Right lobe of liver (tissue), 6 donors: Measurements from ENCODE around the gene SPA17. TPM values are rescaled to one million over a fixed set of nuclear protein-coding genes. Genes with fewer than 3 reads are reported as not detected.

Experiments used
- ATAC-seq, 4 donors: fragments of 200-7000 bp; cut with Tn5 transposase; one replicate each; pipeline ENCODE4 v1.9.1; 2020; ENCODE audit warnings: mild to moderate bottlenecking in 4 of 4, moderate library complexity in 4 of 4
- DNase-seq, 3 donors: peaks; one replicate each; pipeline ENCODE4 v3.0.0-alpha.2; 2020
- H3K27ac ChIP-seq, 3 donors: fragments of 200-600 bp; one replicate each; pipeline ENCODE4 v1.8.0; 2022
- H3K27me3 ChIP-seq, 2 donors: fragments of 200-600 bp; one replicate each; pipeline ENCODE4 v1.8.0; 2022
- H3K36me3 ChIP-seq, 4 donors: fragments of 200-600 bp; sonication (generic) in 1 of 4; one replicate each; pipeline versions ENCODE4 v1.5.1 to v1.8.0; 2017 to 2022; ENCODE audit warnings: control low read depth in 1 of 4
- H3K4me1 ChIP-seq, 4 donors: fragments of 200-600 bp; sonication (generic) in 1 of 4; one replicate each; pipeline versions ENCODE4 v1.5.1 to v1.8.0; 2017 to 2022; ENCODE audit warnings: control low read depth in 1 of 4
- H3K4me3 ChIP-seq, 3 donors: fragments of 200-600 bp; one replicate each; pipeline ENCODE4 v1.8.0; 2022
- H3K9me3 ChIP-seq, 4 donors: fragments of 200-600 bp; sonication (generic) in 1 of 4; one replicate each; pipeline versions ENCODE4 v1.5.1 to v1.8.0; 2017 to 2022; ENCODE audit warnings: control low read depth in 1 of 4
- CTCF ChIP-seq, 4 donors: fragments of 200-600 bp in 3 of 4; fragments of 450-650 bp in 1 of 4; IDR thresholded peaks; one replicate each; pipeline versions ENCODE4 v1.5.1 to v1.8.0; 2016 to 2022; ENCODE audit warnings: antibody characterized with exemption in 4 of 4, mild to moderate bottlenecking in 2 of 4
- POLR2A ChIP-seq: fragments of 450-650 bp; IDR thresholded peaks from one replicate; pipeline ENCODE4 v1.6.1; 2017; ENCODE audit warnings: antibody characterized with exemption, mild to moderate bottlenecking
- WGBS: methylation state at CpG from one replicate; pipeline ENCODE4 v1.1.6; 2018; ENCODE audit warnings: low coverage, low lambda C conversion rate; ENCODE audit not compliant: insufficient coverage; ENCODE audit errors: missing lambda C conversion rate; 5-methylcytosine and 5-hydroxymethylcytosine counted together
- intact Hi-C, 2 donors: fragments of 100-400 bp; cut with DNase I; formaldehyde crosslinking; loops; one replicate each; pipeline versions ENCODE4 v1.11.2 to v1.14.1; 2022
- total RNA-seq, 6 experiments: library from RNA; depleted of rRNA in 2 of 6; stranded (reverse); fragments of >200 nt in 2 of 6; fragmentation: NEBNext Ultra II Directional in 3 of 6; extraction: Animal tissue kit (Norgen Biotek cat#: 25700) in 3 of 6; gene quantifications; one replicate each; pipeline versions ENCODE4 v1.1.0 to v1.2.4, GENCODE V29; 2016 to 2023
- donor health status: DM: no; HTN: yes; CAD: no.
- donor health status: DM: no; HTN: no; CAD: no.
- donor health status: DM: no; HTN: no; CAD: no.
- donor health status: DM: no; HTN: yes; CAD: no.
- donor health status: DM: no; HTN: yes; CAD: no.

The SPA17 gene
- total RNA-seq, 6 experiments from 2014 or later = 0.23 to 4.0 (median 1.2) TPM

GRCh38 chr11:124658501-124658900 lies 15.2 kb upstream of the SPA17 start:
- ATAC-seq (no peak), DNase-seq (no peak)
- Histone ChIP-seq H3K4me3 (no peak overlapping the region), H3K36me3 (no peaks in the 10 kb centered on the region), H3K9me3 (no peaks in the 10 kb centered on the region), H3K27me3 (no peaks in the 10 kb centered on the region), H3K27ac (no peak overlapping the region), H3K4me1 (no peaks in the 10 kb centered on the region)
- intact Hi-C loops = loop anchor here in 1 of 2 donors (10.0 kb wide), 1 partner anchor 186 kb away; no protein-coding TSS in a partner anchor
- 79% methylated on average over 3 of the region's 3 CpGs for WGBS
- TF ChIP-seq CTCF (IDR thresholded peaks at IDR 0.05) = no peak
- TF ChIP-seq POLR2A = no peak

- no peak for TF ChIP-seq POLR2A
- TF ChIP-seq CTCF (IDR thresholded peaks at IDR 0.05) = no peak
- intact Hi-C loops = loop anchor here in 1 of 2 donors (10.0 kb wide), 1 partner anchor 186 kb away; no protein-coding TSS in a partner anchor
- Histone ChIP-seq H3K9me3 (no peaks in the 10 kb centered on the region), H3K4me1 (no peaks in the 10 kb centered on the region), H3K27me3 (no peaks in the 10 kb centered on the region), H3K4me3 (no peak overlapping the region), H3K27ac (no peak overlapping the region), H3K36me3 (no peaks in the 10 kb centered on the region)
- no peak for DNase-seq
- 90% methylated on average over 1 of the region's 1 CpG for WGBS
- no peak for ATAC-seq
These were observed 14.7 kb upstream of the SPA17 start for GRCh38 chr11:124658986-124659385.

- no peak for ATAC-seq
These were observed 12.2 kb upstream of the SPA17 start for GRCh38 chr11:124661553-124661952.

DNA sequence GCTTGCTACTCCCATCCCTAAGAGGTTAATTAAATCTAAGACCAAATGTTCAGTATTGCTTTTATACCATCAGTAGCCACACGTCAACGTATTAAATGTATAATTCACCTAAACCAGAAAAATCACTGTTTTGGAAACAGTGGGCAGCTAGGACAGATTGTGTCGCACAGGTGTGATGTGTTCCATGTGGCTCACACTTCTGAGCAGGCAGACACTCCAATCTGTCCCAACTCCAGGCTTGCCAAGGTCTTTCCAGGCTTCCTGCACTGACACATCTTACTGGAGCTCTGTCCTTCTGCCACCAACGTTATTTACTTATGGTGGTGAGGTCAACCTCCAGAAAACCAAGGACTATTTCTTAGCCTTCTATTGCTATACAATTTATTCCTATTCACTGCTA lies 11.6 kb upstream of the SPA17 start:
- WGBS = 93% methylated on average over 4 of the region's 4 CpGs
- TF ChIP-seq POLR2A (no peak), CTCF (IDR thresholded peaks at IDR 0.05) (no peak)
- H3K4me3 ChIP-seq = no peak overlapping the region
- ATAC-seq (no peak), DNase-seq (no peak)
- intact Hi-C loops = no loop called here
- no peaks in the 10 kb centered on the region for H3K36me3 ChIP-seq
- H3K4me1 ChIP-seq = no peaks in the 10 kb centered on the region
- no peak overlapping the region for H3K27ac ChIP-seq
- H3K9me3 ChIP-seq = no peaks in the 10 kb centered on the region
- H3K27me3 ChIP-seq = no peaks in the 10 kb centered on the region

More at GRCh38 chr11:124661553-124661952, 12.2 kb upstream of the SPA17 start:
- Histone ChIP-seq H3K4me3 (no peak overlapping the region), H3K9me3 (no peaks in the 10 kb centered on the region), H3K27ac (no peak overlapping the region), H3K27me3 (no peaks in the 10 kb centered on the region), H3K4me1 (no peaks in the 10 kb centered on the region), H3K36me3 (no peaks in the 10 kb centered on the region)
- no peak for DNase-seq
- intact Hi-C loops = no loop called here
- TF ChIP-seq CTCF (IDR thresholded peaks at IDR 0.05) (no peak), POLR2A (no peak)

DNA sequence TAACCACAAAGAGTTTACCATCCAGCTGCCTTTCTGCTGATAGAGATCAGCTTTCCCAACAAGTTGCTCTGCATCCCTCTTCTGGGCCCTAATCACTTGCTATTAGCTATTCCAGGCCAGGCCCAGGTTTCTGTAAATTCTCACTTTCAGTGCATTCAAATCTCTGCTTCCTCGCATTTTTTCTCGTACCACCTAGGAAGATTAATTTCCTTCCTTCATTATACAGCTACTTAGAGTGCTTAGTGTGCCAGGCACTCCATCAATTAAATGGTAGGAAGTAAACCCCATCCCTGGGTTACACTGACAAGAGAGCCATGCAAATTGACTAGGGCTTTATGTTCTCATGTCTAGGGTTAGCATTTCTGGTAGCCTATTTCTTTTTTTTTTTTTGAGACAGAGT lies 9.8 kb upstream of the SPA17 start:
- H3K4me3 ChIP-seq = no peak overlapping the region
- H3K9me3 ChIP-seq = no peaks in the 10 kb centered on the region
- DNase-seq = no peak
- H3K4me1 ChIP-seq = no peaks in the 10 kb centered on the region
- H3K27me3 ChIP-seq = no peaks in the 10 kb centered on the region
- no peak overlapping the region for H3K27ac ChIP-seq
- TF ChIP-seq POLR2A (no peak), CTCF (IDR thresholded peaks at IDR 0.05) (no peak)
- ATAC-seq = no peak
- intact Hi-C loops = no loop called here
- 100% methylated on average over 1 of the region's 2 CpGs for WGBS
- H3K36me3 ChIP-seq = no peaks in the 10 kb centered on the region
